Hepatocyte (in vitro differentiated cells): ENCODE results near the gene CFH.

ENCODE experiments used
- CTCF ChIP-seq: fragments of 200-600 bp; sonication (generic); IDR thresholded peaks from 2 replicates; pipeline ENCODE4 v1.5.1; 2016; ENCODE audit warnings: antibody characterized with exemption, mild to moderate bottlenecking; ENCODE audit not compliant: poor library complexity
- EZH2 ChIP-seq: fragments of 200-600 bp; sonication (generic); IDR thresholded peaks from 2 replicates; pipeline ENCODE4 v1.6.1; 2016; ENCODE audit warnings: antibody characterized with exemption, mild to moderate bottlenecking, borderline replicate concordance
- EZH2phosphoT487 ChIP-seq: fragments of 200-600 bp; sonication (generic); IDR thresholded peaks from one replicate; pipeline ENCODE4 v1.6.1; 2018; ENCODE audit warnings: antibody characterized with exemption, mild to moderate bottlenecking, low read depth, moderate library complexity; ENCODE audit not compliant: unreplicated experiment, severe bottlenecking

- TF ChIP-seq CTCF (no peak), EZH2phosphoT487 (no peak), EZH2 (no peak)
These were observed 17.2 kb downstream of the CFH start for GRCh38 chr1:196669051-196669450.
